Left colon (tissue), 2 donors: ENCODE results near the gene IQCK. TPM values are rescaled to one million over a fixed set of nuclear protein-coding genes. Genes with fewer than 3 reads are reported as not detected.

ENCODE experiments used
- ATAC-seq: fragments of 200-7000 bp; cut with Tn5 transposase; one replicate; pipeline ENCODE4 v1.9.1; 2020; ENCODE audit warnings: mild to moderate bottlenecking, moderate library complexity
- DNase-seq, 2 donors: peaks; one replicate each; pipeline ENCODE4 v3.0.0-alpha.2; 2020
- intact Hi-C, 2 donors: fragments of 100-400 bp; cut with DNase I in 1 of 2; cut with micrococcal nuclease in 1 of 2; formaldehyde crosslinking; loops; one replicate each; pipeline versions ENCODE4 v1.11.2 to v1.14.0; 2022; cut with DNase I, micrococcal nuclease
- total RNA-seq, 2 donors: library from RNA; stranded (reverse); fragmentation: NEBNext Ultra II Directional; extraction: Animal tissue kit (Norgen Biotek cat#: 25700); gene quantifications; one replicate each; pipeline ENCODE4 v1.2.1, GENCODE V29; 2021
- donor health status: DM: no; HTN: no; CAD: no.
- donor health status: DM: yes; HTN: yes; CAD: no.

Gene IQCK
- total RNA-seq, 2 donors from 2014 or later: 11.0 to 13.8 TPM

- DNase-seq (no peak), ATAC-seq (no peak)
These were observed 124.5 kb downstream of the IQCK start for GRCh38 chr16:19842426-19843157.

GRCh38 chr16:19843371-19843770 lies 125.3 kb downstream of the IQCK start:
- intact Hi-C loops: no loop called here
- DNase-seq: no peak
- ATAC-seq: peak; percentile 81

More at GRCh38 chr16:19842426-19843157, 124.5 kb downstream of the IQCK start:
- intact Hi-C loops: no loop called here

GRCh38 chr16:19844945-19845641 lies 127.0 kb downstream of the IQCK start:
- DNase-seq (no peak), ATAC-seq (no peak)
- intact Hi-C loops: no loop called here

GRCh38 chr16:19846436-19846835 lies 128.4 kb downstream of the IQCK start:
- ATAC-seq (no peak), DNase-seq (no peak)
- intact Hi-C loops: no loop called here

- ATAC-seq: no peak
- no peak for DNase-seq
- intact Hi-C loops: no loop called here
These were observed 130.7 kb downstream of the IQCK start for GRCh38 chr16:19848756-19849155.

- no peak for ATAC-seq
- DNase-seq: no peak
- intact Hi-C loops: no loop called here
These were observed 132.2 kb downstream of the IQCK start for GRCh38 chr16:19850131-19850817.

GRCh38 chr16:19851476-19851875 lies 133.4 kb downstream of the IQCK start:
- no peak for DNase-seq
- intact Hi-C loops: no loop called here
- ATAC-seq: no peak

GRCh38 chr16:19853132-19853741 lies 135.2 kb downstream of the IQCK start:
- ATAC-seq (no peak), DNase-seq (no peak)
- intact Hi-C loops: no loop called here

- intact Hi-C loops: no loop called here
- DNase-seq (no peak), ATAC-seq (no peak)
These were observed 135.9 kb downstream of the IQCK start for GRCh38 chr16:19853742-19854542.

GRCh38 chr16:19854543-19854876 lies 136.4 kb downstream of the IQCK start:
- ATAC-seq (no peak), DNase-seq (no peak)
- intact Hi-C loops: no loop called here

GRCh38 chr16:19856120-19856519 lies 138.0 kb downstream of the IQCK start:
- intact Hi-C loops: no loop called here
- DNase-seq (no peak), ATAC-seq (no peak)

- intact Hi-C loops: no loop called here
- DNase-seq: no peak
- no peak for ATAC-seq
These were observed 139.7 kb downstream of the IQCK start for GRCh38 chr16:19857593-19858339.

GRCh38 chr16:19858340-19859018 lies 140.4 kb downstream of the IQCK start:
- no peak for ATAC-seq
- DNase-seq: no peak
- intact Hi-C loops: no loop called here

GRCh38 chr16:19859166-19859565 lies 141.1 kb downstream of the IQCK start:
- ATAC-seq: no peak
- DNase-seq: no peak
- intact Hi-C loops: no loop called here

GRCh38 chr16:19859603-19860002 lies 141.5 kb downstream of the IQCK start:
- DNase-seq (no peak), ATAC-seq (no peak)
- intact Hi-C loops: no loop called here

GRCh38 chr16:19860166-19861041 lies 142.3 kb downstream of the IQCK start:
- intact Hi-C loops: no loop called here
- DNase-seq (no peak), ATAC-seq (no peak)

- ATAC-seq: no peak
These were observed 143.1 kb downstream of the IQCK start for GRCh38 chr16:19861133-19861532.

More at GRCh38 chr16:19861133-19861532, 143.1 kb downstream of the IQCK start:
- DNase-seq: no peak
- intact Hi-C loops: no loop called here
